HG03095 (cell line): ENCODE measurements around the gene PCDHGA6.
"Not testable (repeated sequence)": the region's sequence is repeated elsewhere in the genome, so short reads cannot be mapped to it uniquely, and the experiment has no call there.

Experiments
- ATAC-seq: cut with Tn5 transposase; IDR thresholded peaks from one replicate; pipeline ENCODE4 v1.9.1; 2021; ENCODE audit warnings: moderate library complexity; ENCODE audit not compliant: unreplicated experiment

Gene PCDHGA6

GRCh38 chr5:141373673-141374317 is at the start of gene PCDHGA6:
Gene PCDHGA6, plus strand, starts transcription at chr5:141373891. Its CDS starts 193 bp downstream, at chr5:141374084.
- ATAC-seq: no peak

GRCh38 chr5:141326088-141326854 is 47.4 kb upstream of the PCDHGA6 start:
- ATAC-seq: peak; percentile 81

- ATAC-seq: no peak
These were observed 45.5 kb upstream of the PCDHGA6 start for GRCh38 chr5:141328231-141328630.

DNA sequence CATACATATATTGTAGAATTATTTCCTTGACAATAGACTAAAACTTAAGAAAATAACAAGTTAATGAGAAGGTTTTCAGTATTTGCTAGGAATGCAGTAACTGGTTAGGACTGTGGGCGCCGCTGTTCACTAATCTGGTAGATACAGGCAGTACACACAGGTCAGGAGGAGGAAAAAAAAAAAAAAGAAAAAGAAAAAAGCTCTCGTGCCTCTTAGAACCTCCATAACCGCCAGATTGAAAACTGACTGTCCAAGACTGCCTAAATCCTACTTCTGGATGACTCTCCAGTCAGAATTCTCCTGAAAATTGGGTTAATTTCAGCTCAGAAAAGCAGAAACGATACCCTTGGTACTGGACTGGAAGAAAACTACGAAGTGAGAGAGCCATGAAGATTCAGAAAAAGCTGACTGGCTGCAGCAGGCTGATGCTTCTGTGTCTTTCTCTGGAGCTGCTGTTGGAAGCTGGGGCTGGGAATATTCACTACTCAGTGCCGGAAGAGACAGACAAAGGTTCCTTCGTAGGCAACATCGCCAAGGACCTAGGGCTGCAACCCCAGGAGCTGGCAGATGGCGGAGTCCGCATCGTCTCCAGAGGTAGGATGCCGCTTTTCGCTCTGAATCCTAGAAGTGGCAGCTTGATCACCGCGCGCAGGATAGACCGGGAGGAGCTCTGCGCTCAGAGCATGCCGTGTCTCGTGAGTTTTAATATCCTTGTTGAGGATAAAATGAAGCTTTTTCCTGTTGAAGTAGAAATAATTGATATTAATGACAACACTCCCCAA is 43.2 kb upstream of the PCDHGA6 start, which contains the start of gene PCDHGA1:
Gene PCDHGA1, plus strand, starts transcription at position 216 of the 782 bp plus-strand sequence.
- ATAC-seq: peak; percentile 41

- not testable (repeated sequence) for ATAC-seq
These were observed 41.1 kb upstream of the PCDHGA6 start for GRCh38 chr5:141332571-141332970.

GRCh38 chr5:141338538-141339306 is 35.0 kb upstream of the PCDHGA6 start, which contains the start of gene PCDHGA2:
Gene PCDHGA2, plus strand, starts transcription at chr5:141338760.
- ATAC-seq: no peak

GRCh38 chr5:141340781-141341354 is 32.8 kb upstream of the PCDHGA6 start:
- not testable (repeated sequence) for ATAC-seq

GRCh38 chr5:141342773-141343172 is 30.9 kb upstream of the PCDHGA6 start:
- ATAC-seq: no peak

DNA sequence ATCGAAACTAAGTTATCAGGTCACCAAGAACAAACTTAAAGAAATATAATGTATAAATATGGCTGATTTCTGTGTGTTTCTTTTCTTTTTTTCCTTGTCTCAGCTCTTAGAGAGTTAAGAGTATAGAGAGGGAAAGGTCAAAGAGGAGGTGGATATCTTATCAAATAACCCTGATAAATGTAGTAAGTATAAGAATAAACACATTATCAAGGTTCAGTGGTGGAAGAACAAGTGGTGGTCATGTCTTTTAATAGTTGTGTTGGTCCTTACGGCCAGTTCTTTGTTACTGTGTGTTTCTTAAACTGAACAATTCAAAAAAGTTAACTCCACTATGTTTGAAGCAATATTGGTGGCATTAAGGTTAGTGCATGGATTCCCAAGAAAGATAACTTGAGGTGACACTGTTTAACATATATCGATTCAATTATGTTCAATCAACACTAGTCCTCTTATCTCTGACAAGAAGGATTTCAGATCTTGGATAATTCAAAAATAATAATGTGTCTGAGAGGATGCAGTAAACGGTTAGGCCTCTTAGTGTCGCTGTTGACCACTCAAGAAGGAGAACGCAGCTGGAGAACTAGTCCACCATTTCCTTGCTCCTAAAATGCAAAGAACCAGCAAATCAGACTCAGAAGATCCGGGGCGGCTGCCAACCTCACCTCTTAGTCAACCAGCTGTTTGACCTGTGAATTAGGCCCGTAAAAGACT is 30.3 kb upstream of the PCDHGA6 start, which contains the start of gene PCDHGA3:
Gene PCDHGA3, plus strand, starts transcription at position 588 of the 711 bp plus-strand sequence. CDS start 205 bp downstream, outside the sequence.
- ATAC-seq: no peak

DNA sequence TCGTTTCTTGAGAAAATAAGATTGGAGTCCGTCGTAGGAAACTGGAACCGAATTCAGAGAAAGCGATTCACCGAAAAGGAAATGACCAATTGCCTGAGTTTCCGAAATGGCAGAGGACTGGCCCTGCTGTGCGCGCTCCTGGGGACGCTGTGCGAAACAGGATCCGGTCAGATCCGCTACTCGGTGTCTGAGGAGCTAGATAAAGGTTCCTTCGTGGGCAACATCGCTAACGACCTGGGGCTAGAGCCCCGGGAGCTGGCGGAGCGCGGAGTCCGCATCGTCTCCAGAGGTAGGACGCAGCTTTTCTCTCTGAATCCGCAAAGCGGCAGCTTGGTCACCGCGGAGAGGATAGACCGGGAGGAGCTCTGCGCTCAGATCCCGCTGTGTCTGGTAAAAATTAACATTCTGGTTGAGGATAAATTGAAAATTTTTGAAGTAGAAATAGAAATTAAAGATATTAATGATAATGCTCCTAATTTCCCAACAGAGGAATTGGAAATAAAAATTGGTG is 29.7 kb upstream of the PCDHGA6 start:
- no peak for ATAC-seq

GRCh38 chr5:141345327-141345726 is 28.4 kb upstream of the PCDHGA6 start:
- no peak for ATAC-seq

DNA sequence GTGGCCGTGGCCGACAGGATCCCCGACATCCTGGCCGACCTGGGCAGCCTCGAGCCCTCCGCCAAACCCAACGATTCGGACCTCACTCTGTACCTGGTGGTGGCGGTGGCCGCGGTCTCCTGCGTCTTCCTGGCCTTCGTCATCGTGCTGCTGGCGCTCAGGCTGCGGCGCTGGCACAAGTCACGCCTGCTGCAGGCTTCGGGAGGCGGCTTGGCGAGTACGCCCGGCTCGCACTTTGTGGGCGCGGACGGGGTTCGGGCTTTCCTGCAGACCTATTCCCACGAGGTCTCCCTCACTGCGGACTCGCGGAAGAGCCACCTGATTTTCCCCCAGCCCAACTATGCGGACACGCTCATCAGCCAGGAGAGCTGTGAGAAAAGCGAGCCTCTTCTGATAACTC is 27.7 kb upstream of the PCDHGA6 start:
- ATAC-seq: not testable (repeated sequence)

GRCh38 chr5:141349917-141350619 is 23.6 kb upstream of the PCDHGA6 start, which contains the start of gene PCDHGB1:
Gene PCDHGB1, plus strand, starts transcription at chr5:141350099. Its CDS starts 162 bp downstream, at chr5:141350261.
- ATAC-seq: peak; percentile 89

- ATAC-seq: no peak
These were observed 22.1 kb upstream of the PCDHGA6 start for GRCh38 chr5:141351591-141351990.

DNA sequence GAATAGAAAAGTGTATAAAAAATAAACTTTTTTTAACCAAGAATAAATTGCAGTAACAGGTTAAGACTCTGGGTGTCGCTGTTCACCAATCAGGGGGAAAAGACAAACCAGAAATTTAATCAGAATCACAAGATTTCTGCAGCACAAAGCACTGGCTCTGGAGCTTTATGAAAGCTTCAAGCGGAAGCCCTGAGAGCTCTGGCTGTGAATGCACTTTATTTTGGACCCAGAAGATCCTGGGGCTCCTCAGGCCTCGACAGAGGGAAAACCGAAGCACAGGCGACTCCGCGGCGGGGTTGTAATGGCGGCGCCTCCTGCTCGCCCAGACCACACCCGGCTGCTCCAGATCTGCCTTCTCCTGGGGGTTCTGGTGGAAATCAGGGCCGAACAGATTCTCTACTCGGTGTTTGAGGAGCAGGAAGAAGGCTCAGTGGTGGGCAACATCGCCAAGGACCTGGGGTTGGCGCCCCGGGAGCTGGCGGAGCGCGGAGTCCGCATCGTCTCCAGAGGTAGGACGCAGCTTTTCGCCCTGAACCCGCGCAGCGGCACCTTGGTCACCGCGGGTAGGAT is 18.7 kb upstream of the PCDHGA6 start, which contains the start of gene PCDHGA4:
Gene PCDHGA4, plus strand, starts transcription at position 122 of the 570 bp plus-strand sequence. Its CDS starts 87 bp downstream, at position 209.
- no peak for ATAC-seq

GRCh38 chr5:141355641-141356040 is 18.1 kb upstream of the PCDHGA6 start:
- ATAC-seq: no peak

- ATAC-seq: no peak
These were observed 17.6 kb upstream of the PCDHGA6 start for GRCh38 chr5:141356133-141356532.

GRCh38 chr5:141356950-141357349 is 16.7 kb upstream of the PCDHGA6 start:
- ATAC-seq: no peak
